ENCODE measurements around the gene ART1.

- TF ChIP-seq ZNF274 (IDR thresholded peaks at IDR 0.05; ENCODE audit: low read depth, low read length): no peak
- no peak for TF ChIP-seq YY1 (IDR thresholded peaks at IDR 0.05; ENCODE audit: insufficient read depth, insufficient read length)
- no peak for TF ChIP-seq SUZ12 (IDR thresholded peaks at IDR 0.05; ENCODE audit: extremely low read depth, insufficient read depth, insufficient read length)
Observed at GRCh38 chr11:3662856-3663255, 17.9 kb downstream of the ART1 start.

Measured in NT2/D1 (cell line).